HCT116 (cell line): ENCODE results near the gene SEMA3B.
"Not testable (repeated sequence)": the region's sequence is repeated elsewhere in the genome, so short reads cannot be mapped to it uniquely, and the experiment has no call there.

Experiments used
- CEBPB ChIP-seq: IDR thresholded peaks from 2 replicates; pipeline ENCODE4 v1.6.1; 2012; ENCODE audit warnings: low read depth
- EZH2 ChIP-seq: fragments of 200-600 bp; sonication (generic); IDR thresholded peaks from 2 replicates; pipeline ENCODE4 v1.6.1; 2017; ENCODE audit warnings: antibody characterized with exemption, mixed run types
- EZH2phosphoT487 ChIP-seq: fragments of 200-600 bp; IDR thresholded peaks from 2 replicates; pipeline ENCODE4 v1.6.1; 2018; ENCODE audit warnings: antibody characterized with exemption, borderline replicate concordance
- POLR2A ChIP-seq: IDR thresholded peaks from 2 replicates; pipeline ENCODE4 v1.7.0; 2011; ENCODE audit warnings: borderline replicate concordance; ENCODE audit not compliant: insufficient read depth, insufficient read length; ENCODE audit errors: extremely low read depth
- POLR2AphosphoS5 ChIP-seq: IDR thresholded peaks from 2 replicates; pipeline ENCODE4 v1.6.1; 2011; ENCODE audit warnings: mild to moderate bottlenecking, low read depth, low read length, moderate library complexity
- SIN3A ChIP-seq: IDR thresholded peaks from 2 replicates; pipeline ENCODE4 v1.6.1; 2012; ENCODE audit warnings: low read depth
- SRF ChIP-seq: IDR thresholded peaks from 2 replicates; pipeline ENCODE4 v1.6.1; 2012; ENCODE audit warnings: low read depth
- ZFX ChIP-seq: fragments of 450-650 bp; IDR thresholded peaks from 2 replicates; pipeline ENCODE4 v1.6.1; 2017
- ZNF274 ChIP-seq: fragments of 200-500 bp; sonication (Bioruptor generic); IDR thresholded peaks from 2 replicates; pipeline ENCODE4 v1.6.1; 2014; ENCODE audit warnings: mild to moderate bottlenecking, low read depth, low read length, inconsistent platforms
- TF ChIP-seq, protein P1 (sequence below), 3 experiments: fragments of 200-600 bp in 1 of 3; sonication (generic) in 1 of 3; IDR thresholded peaks in 2 of 3; conservative IDR thresholded peaks in 1 of 3; 2 replicates each; pipeline ENCODE4 v1.5.1; 2012 to 2017; ENCODE audit warnings: low read depth in 2 of 3, low read length in 2 of 3, antibody characterized with exemption in 1 of 3, borderline replicate concordance in 1 of 3, control low read depth in 1 of 3, mild to moderate bottlenecking in 1 of 3, mixed read lengths in 1 of 3, mixed run types in 1 of 3, moderate library complexity in 1 of 3; ENCODE audit not compliant: insufficient read depth in 1 of 3
- TF ChIP-seq, protein P2 (sequence below): IDR thresholded peaks from 2 replicates; pipeline ENCODE4 v1.6.1; 2011; ENCODE audit warnings: mild to moderate bottlenecking, low read length, moderate library complexity; ENCODE audit not compliant: insufficient replicate concordance; ENCODE audit errors: extremely low read depth

DNA sequence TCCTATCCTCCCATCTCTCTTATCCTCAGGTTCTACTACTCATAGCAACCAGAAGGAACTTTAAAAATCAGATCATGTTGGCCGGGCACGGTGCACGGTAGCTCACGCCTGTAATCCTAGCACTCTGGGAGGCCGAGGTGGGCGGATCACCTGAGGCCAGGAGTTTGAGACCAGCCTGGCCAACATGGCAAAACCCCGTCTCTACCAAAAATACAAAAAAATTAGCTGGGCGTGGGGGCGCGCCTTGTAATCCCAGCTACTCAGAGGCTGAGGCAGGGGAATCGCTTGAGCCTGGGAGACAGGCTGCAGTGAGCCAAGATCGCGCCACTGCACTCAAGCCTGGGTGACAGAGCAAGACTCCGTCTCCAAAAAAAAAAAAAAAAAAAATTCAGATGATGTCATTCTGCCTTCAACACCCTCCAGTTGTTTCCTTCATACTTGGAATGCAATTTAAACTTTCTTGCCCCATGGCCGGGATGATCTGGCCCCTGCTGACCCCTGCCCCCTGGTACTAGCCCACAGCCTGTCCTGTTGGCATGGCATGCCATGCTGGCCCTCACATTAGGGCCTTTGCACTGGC is 40.7 kb upstream of the SEMA3B start:
- TF ChIP-seq, protein P1, sequence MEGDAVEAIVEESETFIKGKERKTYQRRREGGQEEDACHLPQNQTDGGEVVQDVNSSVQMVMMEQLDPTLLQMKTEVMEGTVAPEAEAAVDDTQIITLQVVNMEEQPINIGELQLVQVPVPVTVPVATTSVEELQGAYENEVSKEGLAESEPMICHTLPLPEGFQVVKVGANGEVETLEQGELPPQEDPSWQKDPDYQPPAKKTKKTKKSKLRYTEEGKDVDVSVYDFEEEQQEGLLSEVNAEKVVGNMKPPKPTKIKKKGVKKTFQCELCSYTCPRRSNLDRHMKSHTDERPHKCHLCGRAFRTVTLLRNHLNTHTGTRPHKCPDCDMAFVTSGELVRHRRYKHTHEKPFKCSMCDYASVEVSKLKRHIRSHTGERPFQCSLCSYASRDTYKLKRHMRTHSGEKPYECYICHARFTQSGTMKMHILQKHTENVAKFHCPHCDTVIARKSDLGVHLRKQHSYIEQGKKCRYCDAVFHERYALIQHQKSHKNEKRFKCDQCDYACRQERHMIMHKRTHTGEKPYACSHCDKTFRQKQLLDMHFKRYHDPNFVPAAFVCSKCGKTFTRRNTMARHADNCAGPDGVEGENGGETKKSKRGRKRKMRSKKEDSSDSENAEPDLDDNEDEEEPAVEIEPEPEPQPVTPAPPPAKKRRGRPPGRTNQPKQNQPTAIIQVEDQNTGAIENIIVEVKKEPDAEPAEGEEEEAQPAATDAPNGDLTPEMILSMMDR (IDR thresholded peaks at IDR 0.05 in 2 of 3, conservative IDR thresholded peaks at IDR 0.05 in 1 of 3; ENCODE audit: borderline replicate concordance in 1 of 3, insufficient read depth in 1 of 3, low read depth in 2 of 3, low read length in 2 of 3) = not testable (repeated sequence)
- TF ChIP-seq EZH2, POLR2A, SRF, ZNF274, EZH2phosphoT487, CEBPB, SIN3A, ZFX, POLR2AphosphoS5: not testable (repeated sequence)
- TF ChIP-seq, protein P2, sequence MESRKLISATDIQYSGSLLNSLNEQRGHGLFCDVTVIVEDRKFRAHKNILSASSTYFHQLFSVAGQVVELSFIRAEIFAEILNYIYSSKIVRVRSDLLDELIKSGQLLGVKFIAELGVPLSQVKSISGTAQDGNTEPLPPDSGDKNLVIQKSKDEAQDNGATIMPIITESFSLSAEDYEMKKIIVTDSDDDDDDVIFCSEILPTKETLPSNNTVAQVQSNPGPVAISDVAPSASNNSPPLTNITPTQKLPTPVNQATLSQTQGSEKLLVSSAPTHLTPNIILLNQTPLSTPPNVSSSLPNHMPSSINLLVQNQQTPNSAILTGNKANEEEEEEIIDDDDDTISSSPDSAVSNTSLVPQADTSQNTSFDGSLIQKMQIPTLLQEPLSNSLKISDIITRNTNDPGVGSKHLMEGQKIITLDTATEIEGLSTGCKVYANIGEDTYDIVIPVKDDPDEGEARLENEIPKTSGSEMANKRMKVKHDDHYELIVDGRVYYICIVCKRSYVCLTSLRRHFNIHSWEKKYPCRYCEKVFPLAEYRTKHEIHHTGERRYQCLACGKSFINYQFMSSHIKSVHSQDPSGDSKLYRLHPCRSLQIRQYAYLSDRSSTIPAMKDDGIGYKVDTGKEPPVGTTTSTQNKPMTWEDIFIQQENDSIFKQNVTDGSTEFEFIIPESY = not testable (repeated sequence)
